ENCODE measurements around the gene BOD1L1.

BOD1L1 gene

GRCh38 chr4:13523591-13524503 is 103.7 kb downstream of the BOD1L1 start:
- no peak for DNase-seq

- DNase-seq: no peak
Observed at GRCh38 chr4:13523105-13523477, 104.4 kb downstream of the BOD1L1 start.

GRCh38 chr4:13522282-13523104 is 105.0 kb downstream of the BOD1L1 start:
- no peak for DNase-seq

GRCh38 chr4:13521047-13521446 is 106.5 kb downstream of the BOD1L1 start:
- DNase-seq: no peak
